NCI-H774 (cell line): ENCODE results near the gene NAA20.

ENCODE experiments used
- DNase-seq: peaks from one replicate; lab custom pipeline; 2025; lab: John Stamatoyannopoulos, UW

Gene NAA20

GRCh38 chr20:20076297-20077065 lies 59.3 kb downstream of the NAA20 start:
- DNase-seq, result no peak

DNA sequence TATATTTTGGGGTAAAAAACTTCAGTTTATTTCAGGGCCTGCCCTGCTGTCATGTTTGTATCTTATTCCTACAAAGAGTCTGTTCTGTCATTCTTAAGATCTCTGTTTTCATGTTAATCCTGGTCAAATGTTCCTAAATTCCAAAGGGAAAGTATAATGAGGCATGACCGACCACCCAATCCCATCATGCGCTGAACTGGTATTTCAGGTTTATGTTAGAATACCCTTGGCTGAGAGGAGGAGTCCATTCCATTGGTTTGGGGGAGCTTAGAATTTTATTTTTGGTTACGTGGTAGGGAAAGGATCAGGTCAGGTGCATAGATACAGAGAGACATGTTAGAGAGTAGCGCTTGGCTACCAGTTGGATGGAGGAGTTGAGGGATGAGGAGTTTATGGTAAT lies 60.9 kb downstream of the NAA20 start:
- no peak for DNase-seq

DNA sequence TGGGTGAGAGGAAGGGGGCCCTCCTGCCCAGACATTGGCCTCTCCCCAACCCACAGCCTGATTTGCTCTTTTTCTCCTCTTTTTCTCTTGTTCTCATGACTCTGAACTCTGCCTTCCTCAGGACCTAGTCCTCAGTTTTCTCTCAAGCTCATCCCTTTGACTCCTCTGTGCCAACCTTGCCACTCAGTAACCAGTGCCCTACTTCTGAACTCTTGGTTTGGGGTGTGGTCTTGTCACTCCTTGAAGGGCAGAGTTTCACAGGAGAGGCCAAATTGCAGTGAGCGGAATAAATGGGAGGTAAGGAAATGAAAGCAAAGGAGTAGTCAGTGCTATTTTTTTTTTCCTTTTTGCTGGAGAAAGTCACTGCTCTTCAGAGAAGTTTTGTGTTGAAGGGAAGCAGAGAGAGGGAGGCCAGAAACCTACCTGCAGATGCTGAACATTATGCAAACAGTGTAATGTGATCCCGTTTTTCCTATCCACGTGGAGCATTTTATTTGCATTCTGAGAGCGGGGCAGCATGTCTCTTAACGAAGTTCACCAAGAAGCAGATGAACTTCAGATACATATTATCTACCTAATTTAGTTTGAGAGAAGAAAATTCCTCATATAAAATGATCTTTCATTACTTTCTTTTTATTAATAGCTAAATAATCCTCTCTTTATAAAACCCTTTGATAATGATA lies 62.1 kb downstream of the NAA20 start:
- peak; percentile 47 for DNase-seq
